HG02938 (cell line): ENCODE measurements around the gene VWA3B.
"Not testable (repeated sequence)": the region's sequence is repeated elsewhere in the genome, so short reads cannot be mapped to it uniquely, and the experiment has no call there.

Source experiments
- ATAC-seq: cut with Tn5 transposase; IDR thresholded peaks from one replicate; pipeline ENCODE4 v1.9.1; 2021; ENCODE audit warnings: mild to moderate bottlenecking, moderate library complexity; ENCODE audit not compliant: unreplicated experiment

The VWA3B gene

DNA sequence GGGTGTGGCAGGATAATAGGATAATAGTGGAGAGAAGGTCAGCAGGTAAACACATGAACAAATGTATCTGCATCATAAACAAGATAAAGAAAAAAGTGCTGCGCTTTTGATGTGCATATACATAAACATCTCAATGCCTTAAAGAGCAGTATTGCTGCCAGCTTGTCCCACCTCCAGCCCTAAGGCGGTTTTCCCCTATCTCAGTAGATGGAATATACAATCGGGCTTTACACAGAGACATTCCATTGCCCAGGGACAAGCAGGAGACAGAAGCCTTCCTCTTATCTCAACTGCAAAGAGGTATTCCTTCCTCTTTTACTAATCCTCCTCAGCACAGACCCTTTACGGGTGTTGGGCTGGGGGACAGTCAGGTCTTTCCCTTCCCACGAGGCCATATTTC, 43.1 kb downstream of the VWA3B start:
- ATAC-seq, result not testable (repeated sequence)

DNA sequence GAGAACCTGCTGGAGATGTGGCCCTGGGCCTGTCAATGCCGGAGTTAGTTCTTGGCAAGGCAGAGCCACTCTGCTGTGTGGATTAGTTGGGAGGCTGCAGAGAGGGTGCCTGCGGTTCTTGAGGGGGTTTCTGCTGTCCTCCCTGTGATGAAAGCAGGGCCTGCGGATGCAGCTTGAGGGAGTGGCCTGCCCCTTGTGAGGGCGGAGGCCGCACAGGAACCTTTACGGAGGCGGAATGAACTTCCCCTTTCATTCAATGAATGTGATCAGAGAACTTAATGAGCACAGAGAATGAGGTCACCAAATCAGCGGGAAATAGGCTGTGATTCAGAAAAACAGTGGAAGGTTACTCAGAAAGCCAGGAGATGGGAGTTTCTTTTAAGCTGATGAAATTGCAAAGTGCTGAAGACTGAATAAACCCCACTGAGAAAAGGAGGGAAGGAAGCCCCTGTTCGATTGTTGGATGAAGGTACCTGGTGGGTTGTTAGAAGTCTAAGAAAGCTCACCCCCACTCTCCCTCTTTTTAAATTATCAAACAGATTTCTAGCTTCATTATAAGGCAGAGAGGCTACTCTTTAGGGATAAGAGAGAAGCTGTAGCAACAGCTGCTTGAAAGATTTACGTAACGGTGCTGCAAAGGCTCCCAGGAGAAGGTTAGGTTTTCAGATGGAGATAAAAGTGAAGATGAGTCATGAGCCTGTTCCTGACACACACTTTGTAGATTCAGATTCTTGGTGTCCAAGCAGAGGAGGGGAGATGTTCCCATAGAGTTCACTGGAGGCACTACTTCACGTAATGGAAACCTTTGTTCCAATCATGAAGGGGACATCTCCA, 47.4 kb downstream of the VWA3B start:
- no peak for ATAC-seq

DNA sequence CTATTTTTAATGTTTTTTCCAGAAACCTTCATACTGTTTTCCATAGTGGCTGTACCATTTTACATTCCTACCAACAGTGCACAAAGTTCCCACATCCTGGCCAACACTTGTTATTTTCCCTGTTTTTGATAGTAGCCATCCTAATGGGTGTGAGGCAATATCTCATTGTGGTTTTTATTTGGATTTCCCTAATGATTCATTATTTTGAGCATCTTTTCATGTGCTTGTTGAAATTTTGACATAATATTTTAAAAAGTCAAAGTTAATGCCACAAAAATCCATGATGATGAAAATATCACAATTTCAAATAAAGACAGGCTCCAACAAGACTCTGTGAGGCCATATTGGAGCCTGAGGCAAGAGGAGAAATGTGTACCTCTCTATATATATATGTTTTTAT, 50.2 kb downstream of the VWA3B start:
- no peak for ATAC-seq

DNA sequence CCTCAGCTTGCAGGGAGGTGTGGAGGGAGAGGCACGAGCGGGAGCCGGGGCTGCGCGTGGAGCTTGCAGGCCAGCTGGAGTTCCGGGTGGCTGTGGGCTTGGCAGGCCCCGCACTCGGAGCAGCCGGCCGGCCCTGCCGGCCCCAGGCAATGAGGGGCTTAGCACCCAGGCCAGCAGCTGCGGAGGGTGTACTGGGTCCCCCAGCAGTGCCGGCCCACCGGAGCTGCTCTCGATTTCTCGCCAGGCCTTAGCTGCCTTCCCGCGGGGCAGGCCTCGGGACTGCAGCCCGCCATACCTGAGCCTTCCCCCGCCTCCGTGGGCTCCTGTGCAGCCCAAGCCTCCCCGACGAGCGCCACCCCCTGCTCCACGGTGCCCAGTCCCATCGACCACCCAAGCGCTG, 52.0 kb downstream of the VWA3B start:
- not testable (repeated sequence) for ATAC-seq

DNA sequence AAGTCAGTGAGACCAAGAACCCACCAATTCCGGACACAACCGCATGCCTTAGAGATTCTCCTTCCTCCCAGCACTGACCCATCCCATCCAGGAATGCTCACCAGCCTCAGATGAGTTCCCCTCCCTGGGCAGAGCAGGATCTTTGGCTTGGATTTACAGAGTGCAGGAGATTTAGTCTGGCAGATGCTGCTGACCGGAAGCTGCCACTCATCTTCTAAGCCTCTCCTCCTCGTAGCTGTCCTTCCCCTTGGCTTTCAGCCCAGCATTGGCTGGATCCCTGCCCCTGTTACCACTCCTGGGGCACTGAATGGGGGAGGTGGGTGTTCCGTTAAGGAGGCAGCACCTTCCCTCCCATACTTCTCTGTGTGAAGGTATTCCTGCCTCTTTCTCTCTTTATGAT, 53.2 kb downstream of the VWA3B start:
- no peak for ATAC-seq

DNA sequence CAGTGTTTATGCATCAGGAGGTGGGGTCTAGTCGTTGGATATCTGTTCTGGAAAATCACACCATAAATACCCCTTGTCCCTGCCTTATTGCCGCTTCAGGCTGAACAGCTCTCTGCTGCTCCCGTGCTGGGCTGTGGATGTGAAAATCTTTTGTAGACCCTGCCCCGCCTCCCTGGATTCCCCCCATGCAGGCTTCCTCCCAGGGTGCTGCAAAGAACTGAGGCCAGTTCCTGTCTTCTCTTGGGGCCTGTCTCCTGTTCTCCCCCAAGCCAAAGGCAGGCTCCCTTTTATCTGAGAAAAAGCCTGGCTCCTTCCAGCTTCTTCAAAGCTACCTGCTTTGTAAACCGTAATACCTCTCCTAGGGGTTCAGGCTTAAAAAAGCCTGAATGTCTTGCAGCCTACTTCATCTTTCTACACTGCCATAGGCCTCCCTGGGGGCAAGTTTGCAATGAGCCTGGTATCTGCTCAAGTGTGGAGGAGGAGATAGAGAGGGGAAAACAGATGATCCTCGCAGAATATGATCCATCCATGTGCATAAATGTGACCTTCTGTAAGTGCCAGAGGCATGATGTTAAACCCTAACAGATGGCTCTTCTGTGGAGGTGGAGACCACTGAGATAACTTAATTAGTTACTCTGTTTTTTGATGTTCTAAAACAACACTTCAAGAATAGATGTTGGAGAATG, 55.3 kb downstream of the VWA3B start:
- ATAC-seq, result no peak

DNA sequence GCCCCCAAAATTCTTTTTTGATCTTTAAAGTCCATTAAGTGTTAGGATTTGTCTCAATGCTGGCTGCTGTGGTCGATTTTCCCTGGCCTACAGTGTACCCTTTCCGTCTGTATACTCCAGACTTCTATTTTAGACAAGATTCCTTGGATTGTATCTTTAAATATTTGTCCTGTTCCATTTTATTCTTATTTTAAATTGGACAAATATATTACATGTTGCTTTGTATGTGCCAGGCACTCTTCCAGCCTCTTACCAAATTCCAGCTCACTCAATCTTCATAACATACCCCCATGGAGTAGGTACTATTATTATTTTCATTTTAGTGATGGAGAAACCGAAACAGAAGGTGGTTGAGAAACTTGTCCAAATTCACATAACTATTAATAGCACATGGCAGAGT, 58.1 kb downstream of the VWA3B start:
- no peak for ATAC-seq

DNA sequence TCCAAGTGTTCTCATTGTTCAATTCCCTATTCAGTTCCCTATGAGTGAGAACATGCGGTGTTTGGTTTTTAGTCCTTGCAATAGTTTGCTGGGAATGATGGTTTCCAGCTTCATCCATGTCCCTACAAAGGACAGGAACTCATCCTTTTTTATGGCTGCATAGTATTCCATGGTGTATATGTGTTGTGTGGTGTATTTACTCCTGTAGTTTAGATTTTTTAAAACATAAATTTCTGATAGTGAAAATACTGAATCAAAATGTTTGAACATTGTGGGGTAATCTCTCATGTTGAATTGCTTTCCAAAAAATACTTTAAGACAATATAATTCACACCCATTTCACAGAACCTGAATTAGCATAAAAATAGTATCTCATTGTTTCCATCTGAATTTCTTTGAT, 60.9 kb downstream of the VWA3B start:
- ATAC-seq, result not testable (repeated sequence)

DNA sequence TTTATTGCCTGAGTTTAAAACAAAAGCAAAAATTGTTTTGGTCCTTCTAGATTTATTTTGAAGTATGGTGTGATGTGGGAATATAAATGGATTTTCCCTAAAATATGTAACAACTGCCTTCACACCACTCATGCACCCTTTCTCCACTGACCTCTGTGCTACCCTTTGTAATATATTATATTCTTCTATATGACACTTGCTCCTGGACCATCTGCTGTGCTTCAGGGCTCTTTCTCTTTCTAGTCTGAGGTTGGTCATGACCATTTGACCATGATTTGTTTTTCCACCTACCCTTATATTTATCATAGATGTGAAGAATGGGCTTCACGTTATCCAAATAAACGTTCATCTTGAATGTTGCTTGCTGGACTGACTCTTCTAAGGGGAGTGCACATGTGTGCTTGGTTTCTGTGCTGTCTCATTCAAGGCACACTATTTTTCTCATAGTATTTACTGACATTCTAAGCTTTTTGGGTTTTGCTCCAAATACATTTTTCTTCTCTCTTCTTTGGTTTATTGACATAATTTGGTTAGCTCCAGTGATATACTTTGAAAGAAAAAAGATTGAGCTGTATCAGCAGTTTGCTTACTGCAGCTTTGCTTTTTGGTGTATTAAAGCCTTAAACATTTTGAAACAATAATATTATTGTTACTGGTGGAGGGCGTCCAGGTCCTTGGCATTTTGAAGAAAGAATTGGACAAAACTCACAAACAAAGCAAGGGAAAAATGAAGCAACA, 61.8 kb downstream of the VWA3B start:
- no peak for ATAC-seq

DNA sequence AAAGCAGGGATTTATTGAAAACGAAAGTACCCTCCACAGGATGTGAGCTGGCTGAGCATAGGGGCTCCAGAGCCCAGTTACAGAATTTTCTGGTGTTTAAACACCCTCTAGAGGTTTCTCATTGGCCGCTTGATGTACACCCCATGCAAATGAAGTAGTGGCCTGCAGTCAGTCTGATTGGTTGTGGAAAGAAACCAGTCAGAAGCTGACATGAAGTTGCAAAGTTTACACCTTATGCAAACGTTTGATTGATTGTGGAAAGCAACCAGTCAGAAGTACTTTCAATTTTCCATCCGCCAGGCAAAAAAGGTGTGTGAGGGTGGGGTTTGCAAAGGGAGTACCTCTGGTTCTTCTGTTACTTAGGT, 62.3 kb downstream of the VWA3B start:
- ATAC-seq, result no peak

DNA sequence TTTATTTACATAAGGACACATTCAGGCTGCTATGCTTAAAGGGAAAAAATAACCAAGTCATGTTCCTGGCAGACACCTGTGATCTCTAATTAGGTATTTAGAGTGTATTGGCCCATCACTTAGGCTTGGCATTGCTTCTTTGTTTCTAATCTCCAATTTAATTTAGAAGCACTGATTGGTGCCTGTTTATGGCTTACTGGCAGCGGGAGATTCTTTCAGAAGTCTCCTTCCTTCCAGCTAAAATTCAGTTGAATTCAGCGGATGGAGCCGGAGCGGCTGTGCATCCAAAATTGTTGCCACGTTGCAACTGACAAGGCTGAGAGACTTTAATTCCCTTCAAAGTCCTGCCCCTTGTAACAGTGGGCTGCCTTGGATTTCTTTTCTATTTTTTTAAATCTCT, 66.5 kb downstream of the VWA3B start:
- ATAC-seq, result no peak

DNA sequence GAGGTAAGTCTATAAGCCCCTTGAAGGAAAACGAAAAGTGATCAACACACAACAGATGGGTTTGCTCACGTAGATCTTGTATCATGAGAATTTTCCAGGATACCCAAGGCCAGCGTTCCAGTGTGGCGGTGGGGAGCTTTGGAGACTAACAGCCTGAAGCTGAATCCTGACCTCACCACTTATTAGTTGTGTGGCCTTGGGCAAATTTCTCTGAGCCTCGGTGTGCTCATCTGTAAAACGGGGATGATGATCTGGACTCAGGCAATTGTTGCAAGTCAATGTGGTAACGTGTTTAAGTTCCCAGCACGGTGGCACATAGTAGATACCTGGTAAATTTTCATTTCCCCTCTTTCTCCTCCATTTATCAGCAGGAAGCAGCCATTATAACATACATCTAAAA, 68.3 kb downstream of the VWA3B start:
- ATAC-seq, result no peak

DNA sequence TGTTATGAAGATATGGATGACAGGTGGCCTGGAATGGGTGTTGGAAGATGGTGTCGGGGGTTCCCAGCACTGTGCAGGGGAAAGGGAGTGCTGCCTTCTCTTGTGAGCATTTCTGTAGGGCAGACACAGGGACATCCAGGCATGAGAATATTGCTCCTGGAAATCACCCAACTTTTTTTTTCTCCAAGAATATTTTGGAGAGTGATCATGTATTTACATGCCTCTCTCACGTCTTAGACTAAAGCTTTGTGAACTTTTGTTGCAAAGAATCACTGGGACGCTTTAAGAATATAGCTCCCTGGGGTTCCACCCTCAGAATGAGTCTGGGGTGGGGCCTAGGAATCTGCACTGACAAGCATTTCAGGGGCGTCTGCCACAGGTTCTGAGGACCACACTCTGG, 68.7 kb downstream of the VWA3B start:
- ATAC-seq, result no peak

DNA sequence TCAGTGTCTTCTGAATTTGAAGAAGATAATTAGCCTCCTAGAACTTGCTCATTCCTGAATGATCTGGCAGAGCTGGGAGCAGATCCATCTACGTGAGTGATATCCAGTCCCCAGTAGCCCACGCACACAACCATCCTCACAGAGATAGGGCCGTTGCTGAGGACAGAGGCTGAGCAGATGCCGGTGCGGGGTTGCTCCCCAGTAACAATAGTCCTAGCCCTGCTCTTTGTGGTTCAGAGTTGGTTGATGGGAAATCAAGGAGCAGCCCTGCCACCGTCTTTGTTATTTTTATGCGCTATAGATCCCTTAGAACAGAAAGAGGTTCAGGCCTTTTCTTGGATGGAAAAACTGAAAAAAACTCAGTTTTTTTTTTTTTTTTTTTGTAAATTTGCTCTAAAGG, 69.3 kb downstream of the VWA3B start:
- ATAC-seq, result no peak

DNA sequence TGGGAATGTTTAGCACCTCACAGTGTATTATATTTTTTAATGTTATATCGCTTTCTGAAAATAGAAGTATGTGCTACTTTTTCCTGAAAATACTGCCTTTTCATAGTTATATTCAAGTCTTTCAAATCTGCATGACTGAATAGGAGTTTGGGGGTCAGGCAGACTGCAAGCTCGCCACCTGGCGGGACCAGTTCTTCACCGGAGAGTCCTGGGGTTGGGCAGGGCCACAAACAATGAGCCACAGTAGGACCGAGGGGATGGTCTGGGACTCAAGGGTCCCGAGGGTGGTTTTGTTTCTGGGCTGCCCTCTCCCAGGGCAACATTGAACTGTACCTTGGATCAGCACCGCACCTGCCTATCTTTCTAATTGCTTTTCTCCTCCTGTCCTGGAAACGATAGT, 70.6 kb downstream of the VWA3B start:
- ATAC-seq, result no peak

DNA sequence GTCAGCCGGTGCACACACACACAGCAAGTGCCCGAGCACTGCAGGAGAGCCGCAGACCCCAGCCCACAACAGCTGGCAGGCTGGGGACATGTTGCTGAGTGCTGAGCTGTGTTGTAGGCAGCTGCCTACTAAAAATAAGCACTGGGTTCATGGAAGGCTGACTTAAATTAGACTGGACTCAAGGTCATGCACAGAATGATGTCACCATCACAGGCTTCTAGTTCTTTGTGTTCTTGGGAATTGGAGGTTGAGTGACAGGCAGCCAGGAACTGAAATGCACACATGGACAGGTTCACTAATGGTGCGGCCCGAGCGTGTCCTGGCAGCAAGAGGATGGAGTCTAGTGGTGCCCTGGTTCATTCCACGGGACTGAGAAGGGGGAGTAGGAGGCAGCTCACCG, 71.3 kb downstream of the VWA3B start:
- ATAC-seq, result no peak

DNA sequence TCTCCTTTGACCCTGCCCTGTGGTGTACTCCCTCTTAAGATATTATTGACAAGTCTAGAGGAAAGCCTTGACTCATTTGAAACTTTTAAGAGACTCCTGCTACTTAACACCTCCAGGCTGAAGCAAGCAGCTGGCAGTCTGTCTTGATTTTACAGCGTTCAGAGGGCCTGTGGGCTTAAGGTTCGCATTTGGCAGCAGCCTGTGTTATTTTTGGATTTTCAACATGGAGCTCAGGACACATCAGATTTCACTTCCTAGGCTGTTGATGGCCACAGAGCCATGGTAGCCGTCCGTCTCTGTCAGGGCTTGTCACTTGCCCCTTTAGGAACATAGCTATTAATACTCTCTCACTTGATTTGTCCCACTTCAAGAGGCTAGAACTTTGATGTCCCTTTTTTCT, 73.6 kb downstream of the VWA3B start:
- no peak for ATAC-seq

DNA sequence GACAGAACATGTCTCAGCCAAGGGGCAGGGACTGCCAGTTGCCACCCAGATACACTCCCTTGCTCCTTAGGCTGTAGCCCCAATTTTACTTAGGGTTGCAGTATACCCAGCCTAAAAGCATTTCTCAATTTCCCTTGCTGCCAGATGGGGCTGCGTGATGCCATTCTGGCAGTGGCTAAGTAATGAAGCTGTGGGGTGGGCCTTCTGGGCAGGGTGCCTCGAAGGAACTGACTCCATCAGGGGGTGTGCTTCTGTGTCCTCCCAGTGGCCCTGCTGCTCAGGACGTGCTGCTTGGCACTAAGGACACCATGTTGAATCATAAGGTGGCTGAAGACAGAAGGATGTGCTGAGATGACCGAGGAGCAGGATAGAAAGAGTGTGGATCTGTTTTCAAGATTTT, 74.2 kb downstream of the VWA3B start:
- no peak for ATAC-seq

DNA sequence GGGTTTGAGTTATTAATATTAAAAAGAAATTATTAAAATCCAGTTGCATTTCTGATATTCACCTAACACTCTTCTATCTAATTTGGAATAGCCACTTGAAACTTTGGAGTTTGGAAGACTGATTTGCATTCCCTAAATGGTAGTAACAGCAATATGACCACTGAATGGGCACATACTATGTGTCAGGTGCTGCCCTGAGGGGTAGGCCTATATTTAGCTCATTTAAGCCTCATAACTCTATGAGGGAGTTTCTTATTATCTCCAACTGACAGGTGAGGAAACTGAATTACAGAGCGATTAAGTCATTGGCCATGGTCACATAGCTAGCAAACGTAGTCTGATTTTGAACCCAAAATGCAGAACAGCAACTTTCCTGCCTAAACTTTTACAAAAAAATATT, 77.3 kb downstream of the VWA3B start:
- ATAC-seq, result no peak

DNA sequence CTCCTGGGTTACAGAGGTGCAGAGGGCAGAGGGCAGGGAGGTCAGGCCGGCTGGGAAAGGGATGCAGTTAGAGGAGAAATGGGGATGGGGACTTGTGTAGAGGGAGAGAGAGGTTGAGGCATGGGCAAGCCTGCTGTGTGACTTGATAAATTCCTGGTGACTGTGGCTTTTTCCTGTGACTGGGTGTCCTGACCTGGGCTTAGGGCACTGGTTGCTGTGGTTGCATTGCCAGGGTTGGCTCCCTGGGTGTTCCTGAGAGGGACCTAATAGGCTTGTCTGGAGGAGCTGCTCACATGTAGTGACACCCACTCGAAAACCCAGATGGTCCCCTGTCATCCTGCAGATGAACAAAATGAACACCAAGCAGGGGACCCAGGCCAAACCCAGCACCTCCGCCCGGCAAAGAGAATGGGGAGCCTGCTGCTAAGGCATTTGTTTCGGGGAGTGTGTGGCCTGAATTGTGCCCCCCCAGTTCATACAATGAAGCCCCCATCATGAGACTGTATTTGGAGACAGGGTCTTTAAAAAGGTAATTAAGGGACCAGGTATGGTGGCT, 78.6 kb downstream of the VWA3B start:
- no peak for ATAC-seq

DNA sequence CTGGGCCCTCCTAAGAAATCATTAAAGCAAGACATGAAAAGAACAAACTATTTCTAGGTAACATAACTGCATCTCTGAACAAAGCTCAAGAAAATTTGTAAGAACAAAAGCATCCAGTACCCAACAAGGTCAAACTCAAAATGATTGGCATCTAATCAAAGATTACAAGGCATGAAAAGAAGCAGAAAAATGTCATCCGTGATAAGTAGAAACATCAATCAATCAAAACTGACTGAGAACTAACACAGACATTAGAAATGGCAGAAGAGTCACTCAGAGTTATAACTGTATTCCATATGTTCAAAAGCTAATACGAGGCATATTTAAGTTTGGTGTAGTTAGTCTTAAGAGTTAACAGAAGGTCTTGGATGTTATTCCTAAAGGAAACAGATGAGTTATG, 80.9 kb downstream of the VWA3B start:
- no peak for ATAC-seq

DNA sequence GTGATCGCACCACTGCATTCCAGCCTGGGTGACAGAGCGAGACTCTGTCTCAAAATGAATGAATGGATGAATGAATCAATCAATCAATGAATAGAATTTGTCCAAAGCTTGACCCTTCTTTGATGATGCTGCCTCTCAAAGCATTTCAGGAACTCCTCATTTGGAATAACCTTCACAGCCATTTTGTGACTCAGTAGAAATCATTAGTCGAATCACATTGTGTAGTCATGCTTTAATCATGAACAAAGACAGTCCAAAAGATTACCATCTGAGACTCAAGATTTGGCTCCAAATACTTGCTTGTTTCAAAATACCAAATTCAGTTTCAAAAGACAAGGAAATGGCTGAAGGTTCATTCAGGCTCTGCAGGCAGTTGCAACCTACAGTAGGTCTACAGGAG, 83.1 kb downstream of the VWA3B start:
- no peak for ATAC-seq
